ENCODE data around the gene SLIT1.
A peak's percentile ranks its signal among the peaks of the same experiment; 100 is the strongest.

Gene SLIT1

GRCh38 chr10:96973809-96974747, 211.7 kb downstream of the SLIT1 start:
- DNase-seq (ENCODE audit: low read depth in 2 of 2) = peak; percentile 22 to 26

GRCh38 chr10:96972264-96972663, 213.5 kb downstream of the SLIT1 start:
- no peak for DNase-seq (ENCODE audit: low read depth in 2 of 2)

- DNase-seq (ENCODE audit: low read depth in 2 of 2) = no peak
Observed at GRCh38 chr10:96971324-96971723, 214.4 kb downstream of the SLIT1 start.

GRCh38 chr10:96968682-96969423, 216.9 kb downstream of the SLIT1 start:
- no peak for DNase-seq (ENCODE audit: low read depth in 2 of 2)

GRCh38 chr10:96967847-96968246, 217.9 kb downstream of the SLIT1 start:
- DNase-seq (ENCODE audit: low read depth in 2 of 2) = peak; percentile 10 to 18

GRCh38 chr10:96964131-96964530, 221.6 kb downstream of the SLIT1 start:
- DNase-seq (ENCODE audit: low read depth in 2 of 2) = no peak

- peak; percentile 5 to 22 for DNase-seq (ENCODE audit: low read depth in 2 of 2)
Observed at GRCh38 chr10:96960872-96961271, 224.9 kb downstream of the SLIT1 start.

- DNase-seq (ENCODE audit: low read depth in 2 of 2) = no peak
Observed at GRCh38 chr10:96959733-96960132, 226.0 kb downstream of the SLIT1 start.

GRCh38 chr10:96958071-96958470, 227.7 kb downstream of the SLIT1 start:
- no peak for DNase-seq (ENCODE audit: low read depth in 2 of 2)

GRCh38 chr10:96955794-96956193, 230.0 kb downstream of the SLIT1 start:
- no peak for DNase-seq (ENCODE audit: low read depth in 2 of 2)

- no peak for DNase-seq (ENCODE audit: low read depth in 2 of 2)
Observed at GRCh38 chr10:96951954-96952353, 233.8 kb downstream of the SLIT1 start.

- no peak for DNase-seq (ENCODE audit: low read depth in 2 of 2)
Observed at GRCh38 chr10:96949039-96949683, 236.6 kb downstream of the SLIT1 start.

All from fibroblast of skin of left quadriceps (primary cell).